Measurements from ENCODE around the gene PSEN1. TPM values are rescaled to one million over a fixed set of nuclear protein-coding genes. Genes with fewer than 3 reads are reported as not detected.

PSEN1 gene
- total and polyA plus RNA-seq, 2 of the 8 experiments (the other 6 are each of a cell fraction or from before 2014, with no cell fraction given): 10.1 to 38.7 TPM

DNA sequence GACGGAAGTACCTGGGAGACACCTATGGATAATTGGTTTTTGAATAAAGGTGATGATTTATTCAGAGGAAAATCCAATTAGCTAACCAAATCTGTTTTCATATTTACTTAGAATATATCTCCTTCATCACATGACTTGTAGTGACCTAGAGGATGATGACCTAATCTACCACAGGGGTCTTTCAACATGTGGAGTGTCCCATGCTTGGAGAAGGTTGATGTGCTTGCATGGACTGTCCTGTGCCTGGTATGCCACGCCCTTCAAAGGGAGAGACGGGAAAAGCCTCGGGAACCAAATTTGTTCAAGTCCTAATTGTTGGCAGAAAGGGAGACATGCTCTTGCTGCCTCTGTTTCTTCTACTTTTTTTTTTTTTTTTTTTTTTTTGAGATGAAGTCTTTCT lies 89.2 kb downstream of the PSEN1 start:
- WGBS, 2 experiments (ENCODE audit: extremely low coverage in 1 of 2, insufficient coverage in 1 of 2, insufficient read length in 1 of 2, insufficient replicate concordance in 2 of 2, low coverage in 1 of 2, low lambda C conversion rate in 2 of 2, missing lambda C conversion rate in 1 of 2): 95% methylated on average over 4 of the region's 4 CpGs; no CpG with 5 or more reads in 1 of the 2 experiments
- Histone ChIP-seq H3K14ac (ENCODE audit: insufficient read length) (no peak overlapping the region), H3K4ac (replicated peaks; ENCODE audit: insufficient read length, low read depth, low read length) (no peak overlapping the region), H3K27ac (ENCODE audit: low read depth, low read length) (no peak overlapping the region), H3K18ac (ENCODE audit: extremely low read depth, low read length) (no peak overlapping the region), H4K8ac (ENCODE audit: extremely low read depth, insufficient read depth, low read length) (no peak overlapping the region), H4K20me1 (replicated peaks in 1 of 2; ENCODE audit: control insufficient read depth in 1 of 2, insufficient read depth in 2 of 2, low read length in 2 of 2) (peaks cover 0 to 1% of the 10 kb centered on the region in 2 experiments), H2AK5ac (ENCODE audit: low read depth, low read length) (no peak overlapping the region), H3K36me3 (ENCODE audit: control insufficient read depth in 2 of 4, insufficient read depth in 4 of 4, low read length in 3 of 4) (peaks cover 0 to 5% (median 0%) of the 10 kb centered on the region in 4 experiments; a peak in 3 of 8 replicates), H3K56ac (replicated peaks; ENCODE audit: insufficient read length, low read depth, low read length) (no peak overlapping the region), H2BK5ac (ENCODE audit: low read depth, low read length) (no peak overlapping the region), H2BK20ac (ENCODE audit: low read length) (no peak overlapping the region), H2BK120ac (replicated peaks; ENCODE audit: low read depth, low read length) (no peak overlapping the region), H3K23ac (ENCODE audit: insufficient read length) (no peak overlapping the region), H2BK12ac (ENCODE audit: low read depth, low read length) (no peak overlapping the region), H3K4me2 (ENCODE audit: insufficient read depth in 1 of 2, low read depth in 2 of 2, low read length in 2 of 2) (no peak overlapping the region), H3K23me2 (ENCODE audit: low read depth, low read length) (no peaks in the 10 kb centered on the region), H2BK15ac (ENCODE audit: low read length) (no peak overlapping the region), H3K4me3 (ENCODE audit: extremely low read depth in 1 of 4, insufficient read depth in 2 of 4, low read depth in 3 of 4, low read length in 4 of 4) (no peak overlapping the region), H3K79me1 (ENCODE audit: low read depth, low read length) (no peaks in the 10 kb centered on the region), H4K91ac (replicated peaks; ENCODE audit: insufficient read length, low read length) (no peak overlapping the region), H3K9ac (replicated peaks in 1 of 4; ENCODE audit: extremely low read depth in 1 of 4, low read depth in 3 of 4, low read length in 3 of 4) (no peak overlapping the region), H3K4me1 (replicated peaks in 1 of 4; ENCODE audit: control insufficient read depth in 3 of 4, insufficient read depth in 4 of 4, low read length in 3 of 4) (peaks cover 3 to 11% (median 9%) of the 10 kb centered on the region in 4 experiments), H4K5ac (ENCODE audit: insufficient read length, low read depth, low read length) (no peak overlapping the region), H3K27me3 (replicated peaks in 1 of 4; ENCODE audit: control insufficient read depth in 3 of 4, extremely low read depth in 1 of 4, insufficient read depth in 3 of 4, low read length in 3 of 4) (no peaks in the 10 kb centered on the region), H3K9me3 (ENCODE audit: insufficient read depth in 2 of 2, low read depth in 1 of 2, low read length in 1 of 2) (no peaks in the 10 kb centered on the region), H3K79me2 (ENCODE audit: control insufficient read depth in 1 of 2, insufficient read depth in 2 of 2, low read length in 2 of 2) (no peaks in the 10 kb centered on the region), H2AFZ (ENCODE audit: low read length) (no peak overlapping the region)
- FAIRE-seq (no peak), DNase-seq (ENCODE audit: low read depth in 1 of 2, low spot score in 2 of 2) (no peak)
- CTCF ChIA-PET (ENCODE audit: partially characterized antibody): interaction anchor here (0.6 to 1.2 kb wide), 3 partner anchors 59 to 637 kb away, joined by 3 to 6 read pairs (median 3); no protein-coding TSS in a partner anchor
- POLR2A ChIA-PET (ENCODE audit: partially characterized antibody): interaction anchor here (1.5 kb wide), 2 partner anchors 8 to 11 kb away, joined by 4 read pairs; no protein-coding TSS in a partner anchor
- TF ChIP-seq BACH1 (IDR thresholded peaks at IDR 0.05; ENCODE audit: low read length) (no peak), BCL11A (IDR thresholded peaks at IDR 0.05; ENCODE audit: low read depth in 2 of 2, low read length in 2 of 2) (no peak), POLR2A (IDR thresholded peaks at IDR 0.05; ENCODE audit: control extremely low read depth in 1 of 2, low read depth in 2 of 2, low read length in 2 of 2) (no peak), YY1 (IDR thresholded peaks at IDR 0.05; ENCODE audit: low read depth, low read length) (no peak), KDM1A (IDR thresholded peaks at IDR 0.05; ENCODE audit: borderline replicate concordance, low read length) (no peak), RAD21 (IDR thresholded peaks at IDR 0.05 in 1 of 2, conservative IDR thresholded peaks at IDR 0.05 in 1 of 2; ENCODE audit: low read depth in 2 of 2, low read length in 2 of 2) (no peak), CBX8 (IDR thresholded peaks at IDR 0.05; ENCODE audit: borderline replicate concordance, low read depth, low read length) (no peak), EP300 (IDR thresholded peaks at IDR 0.05; ENCODE audit: borderline replicate concordance in 1 of 2, low read depth in 2 of 2, low read length in 2 of 2) (no peak), CHD1 (IDR thresholded peaks at IDR 0.05; ENCODE audit: low read depth, low read length) (no peak), CHD2 (IDR thresholded peaks at IDR 0.05; ENCODE audit: low read length) (no peak), SRF (IDR thresholded peaks at IDR 0.05; ENCODE audit: low read depth, low read length) (no peak)
- TF ChIP-seq, protein P1, sequence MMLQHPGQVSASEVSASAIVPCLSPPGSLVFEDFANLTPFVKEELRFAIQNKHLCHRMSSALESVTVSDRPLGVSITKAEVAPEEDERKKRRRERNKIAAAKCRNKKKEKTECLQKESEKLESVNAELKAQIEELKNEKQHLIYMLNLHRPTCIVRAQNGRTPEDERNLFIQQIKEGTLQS (IDR thresholded peaks at IDR 0.05; ENCODE audit: insufficient read depth, low read depth, low read length): no peak
- TF ChIP-seq, protein P2, sequence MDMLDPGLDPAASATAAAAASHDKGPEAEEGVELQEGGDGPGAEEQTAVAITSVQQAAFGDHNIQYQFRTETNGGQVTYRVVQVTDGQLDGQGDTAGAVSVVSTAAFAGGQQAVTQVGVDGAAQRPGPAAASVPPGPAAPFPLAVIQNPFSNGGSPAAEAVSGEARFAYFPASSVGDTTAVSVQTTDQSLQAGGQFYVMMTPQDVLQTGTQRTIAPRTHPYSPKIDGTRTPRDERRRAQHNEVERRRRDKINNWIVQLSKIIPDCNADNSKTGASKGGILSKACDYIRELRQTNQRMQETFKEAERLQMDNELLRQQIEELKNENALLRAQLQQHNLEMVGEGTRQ (IDR thresholded peaks at IDR 0.05; ENCODE audit: low read length): no peak

Data from H1 (cell line).